SU-DHL-6 (cell line): ENCODE measurements around the gene USP7.
A peak's percentile ranks its signal among the peaks of the same experiment; 100 is the strongest.

Experiments
- H2AFZ ChIP-seq: fragments of 200-600 bp; sonication (generic); 2 replicates; pipeline ENCODE4 v1.6.1; 2014; ENCODE audit warnings: low read depth, mild to moderate bottlenecking, moderate library complexity, mixed read lengths, antibody characterized with exemption, low read length; ENCODE audit not compliant: severe bottlenecking
- H3F3A ChIP-seq: fragments of 200-600 bp; shearing (Covaris generic); 2 replicates; pipeline ENCODE4 v1.6.0; 2016; ENCODE audit warnings: antibody characterized with exemption, mild to moderate bottlenecking; ENCODE audit not compliant: insufficient read depth
- H3K27ac ChIP-seq: fragments of 200-600 bp; sonication (generic); 2 replicates; pipeline ENCODE4 v1.5.1; 2016; ENCODE audit warnings: low read depth, mild to moderate bottlenecking, low read length, moderate library complexity, mixed read lengths
- H3K27me3 ChIP-seq: fragments of 200-600 bp; sonication (generic), shearing (Covaris generic); 2 replicates; pipeline ENCODE4 v1.6.0; 2014; ENCODE audit warnings: mild to moderate bottlenecking, low read length
- H3K36me3 ChIP-seq: fragments of 200-600 bp; sonication (generic); 2 replicates; pipeline ENCODE4 v1.6.1; 2014; ENCODE audit warnings: mild to moderate bottlenecking, low read length, mixed read lengths
- H3K4me2 ChIP-seq: fragments of 300-600, 200-600 bp; shearing (Covaris generic), sonication (generic); 2 replicates; pipeline ENCODE4 v1.6.0; 2014; ENCODE audit warnings: low read length, low read depth, mild to moderate bottlenecking; ENCODE audit not compliant: poor library complexity, severe bottlenecking
- H3K4me3 ChIP-seq: fragments of 200-600 bp; sonication (generic); 2 replicates; pipeline ENCODE4 v1.5.1; 2014; ENCODE audit warnings: antibody characterized with exemption, low read length, mild to moderate bottlenecking, mixed read lengths; ENCODE audit not compliant: insufficient read depth, poor library complexity, severe bottlenecking
- H3K79me2 ChIP-seq: fragments of 200-600 bp; sonication (generic); 2 replicates; pipeline ENCODE4 v1.6.1; 2014; ENCODE audit warnings: mild to moderate bottlenecking, low read length, moderate library complexity; ENCODE audit not compliant: insufficient read depth
- H3K9ac ChIP-seq: fragments of 200-600 bp; sonication (generic); 2 replicates; pipeline ENCODE4 v1.7.0; 2014; ENCODE audit warnings: mild to moderate bottlenecking, low read length
- H3K9me2 ChIP-seq: fragments of 200-600 bp; sonication (generic); replicated peaks from 2 replicates; pipeline ENCODE4 v1.6.1; 2014; ENCODE audit warnings: low read length; ENCODE audit not compliant: insufficient read depth
- H3K9me3 ChIP-seq: fragments of 200-600 bp; sonication (generic); 2 replicates; pipeline ENCODE4 v1.6.1; 2014; ENCODE audit warnings: low read length, mixed read lengths; ENCODE audit not compliant: insufficient read depth
- H4K20me1 ChIP-seq: fragments of 200-600 bp; sonication (generic); 2 replicates; pipeline ENCODE4 v1.6.1; 2014; ENCODE audit warnings: low read depth, mild to moderate bottlenecking, antibody characterized with exemption, low read length, moderate library complexity, mixed read lengths
- EZH2phosphoT487 ChIP-seq: fragments of 200-600 bp; sonication (generic), shearing (Covaris generic); conservative IDR thresholded peaks from 2 replicates; pipeline ENCODE4 v1.6.1; 2018; ENCODE audit warnings: mild to moderate bottlenecking, antibody characterized with exemption, low read length, moderate library complexity, mixed read lengths
- TF ChIP-seq, protein P1 (sequence below): fragments of 200-600 bp; sonication (generic); IDR thresholded peaks from one replicate; pipeline ENCODE4 v1.5.1; 2017; ENCODE audit warnings: antibody characterized with exemption, mild to moderate bottlenecking, low read length, moderate library complexity; ENCODE audit not compliant: insufficient read depth, poor library complexity, severe bottlenecking

Gene USP7

DNA sequence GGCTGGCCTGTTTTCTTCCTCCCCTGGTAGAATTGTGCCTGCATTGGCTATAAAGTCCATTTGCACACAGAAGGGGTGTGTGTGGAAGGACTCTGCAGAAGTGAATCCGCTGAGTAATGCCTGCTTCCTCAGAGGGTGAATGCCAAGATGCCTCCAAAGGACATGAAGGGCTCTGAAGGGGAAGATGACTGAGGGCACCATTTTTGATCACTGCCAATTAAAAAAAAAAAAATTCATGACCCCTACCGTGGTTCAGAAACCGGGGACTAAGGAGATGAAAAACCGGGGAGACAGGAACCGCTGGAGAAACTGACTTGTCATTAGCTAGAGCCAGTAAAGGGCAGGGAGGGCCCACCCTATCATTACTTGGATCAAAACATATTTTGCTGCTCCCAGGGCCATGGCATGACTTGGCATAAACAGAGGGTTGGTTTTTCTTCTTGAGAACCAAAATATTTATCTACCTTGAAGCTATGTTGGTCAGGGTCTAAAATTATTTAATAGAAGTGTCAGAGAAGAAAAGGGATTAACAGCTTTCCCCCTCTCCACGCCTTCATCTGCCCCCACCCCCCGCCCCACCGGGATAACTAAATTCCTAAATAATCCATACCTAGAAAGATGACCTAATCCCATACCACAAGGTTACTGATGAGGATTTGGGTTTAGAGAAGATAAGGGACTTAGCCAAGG lies 3.6 kb upstream of the USP7 start:
- peaks cover under 1% of the 10 kb centered on the region for H3F3A ChIP-seq
- H3K9me3 ChIP-seq, result no peaks in the 10 kb centered on the region
- no peak for TF ChIP-seq EZH2phosphoT487
- TF ChIP-seq, protein P1, sequence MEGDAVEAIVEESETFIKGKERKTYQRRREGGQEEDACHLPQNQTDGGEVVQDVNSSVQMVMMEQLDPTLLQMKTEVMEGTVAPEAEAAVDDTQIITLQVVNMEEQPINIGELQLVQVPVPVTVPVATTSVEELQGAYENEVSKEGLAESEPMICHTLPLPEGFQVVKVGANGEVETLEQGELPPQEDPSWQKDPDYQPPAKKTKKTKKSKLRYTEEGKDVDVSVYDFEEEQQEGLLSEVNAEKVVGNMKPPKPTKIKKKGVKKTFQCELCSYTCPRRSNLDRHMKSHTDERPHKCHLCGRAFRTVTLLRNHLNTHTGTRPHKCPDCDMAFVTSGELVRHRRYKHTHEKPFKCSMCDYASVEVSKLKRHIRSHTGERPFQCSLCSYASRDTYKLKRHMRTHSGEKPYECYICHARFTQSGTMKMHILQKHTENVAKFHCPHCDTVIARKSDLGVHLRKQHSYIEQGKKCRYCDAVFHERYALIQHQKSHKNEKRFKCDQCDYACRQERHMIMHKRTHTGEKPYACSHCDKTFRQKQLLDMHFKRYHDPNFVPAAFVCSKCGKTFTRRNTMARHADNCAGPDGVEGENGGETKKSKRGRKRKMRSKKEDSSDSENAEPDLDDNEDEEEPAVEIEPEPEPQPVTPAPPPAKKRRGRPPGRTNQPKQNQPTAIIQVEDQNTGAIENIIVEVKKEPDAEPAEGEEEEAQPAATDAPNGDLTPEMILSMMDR, result no peak
- no peak overlapping the region for H2AFZ ChIP-seq
- no peaks in the 10 kb centered on the region for H4K20me1 ChIP-seq
- H3K4me2 ChIP-seq, result no peak overlapping the region
- H3K4me3 ChIP-seq, result no peak overlapping the region
- peaks cover 11% of the 10 kb centered on the region for H3K79me2 ChIP-seq
- H3K36me3 ChIP-seq, result no peaks in the 10 kb centered on the region
- no peaks in the 10 kb centered on the region for H3K9me2 ChIP-seq
- no peaks in the 10 kb centered on the region for H3K27me3 ChIP-seq
- H3K9ac ChIP-seq, result no peak overlapping the region
- no peak overlapping the region for H3K27ac ChIP-seq

GRCh38 chr16:8966817-8967131 lies 3.1 kb upstream of the USP7 start:
- Histone ChIP-seq H3K4me3 (no peak overlapping the region), H3K27ac (no peak overlapping the region), H2AFZ (no peak overlapping the region), H3K4me2 (no peak overlapping the region), H3K27me3 (no peaks in the 10 kb centered on the region), H4K20me1 (no peaks in the 10 kb centered on the region), H3F3A (peaks cover 5% of the 10 kb centered on the region), H3K79me2 (peaks cover 16% of the 10 kb centered on the region), H3K9ac (no peak overlapping the region), H3K9me2 (no peaks in the 10 kb centered on the region), H3K36me3 (no peaks in the 10 kb centered on the region), H3K9me3 (no peaks in the 10 kb centered on the region)
- TF ChIP-seq EZH2phosphoT487, result no peak
- TF ChIP-seq, protein P1, result no peak

GRCh38 chr16:8964462-8964861 lies 756 bp upstream of the USP7 start:
- TF ChIP-seq EZH2phosphoT487, result no peak
- Histone ChIP-seq H3K4me3 (peak overlapping the region; percentile 63), H2AFZ (peak overlapping the region; percentile 74), H3K36me3 (no peaks in the 10 kb centered on the region), H3K27ac (0 out of 2 replicates have a peak overlapping the region, but pooled peaks have one; percentile 38), H3K9ac (peak overlapping the region; percentile 62), H3K4me2 (peak overlapping the region; percentile 81), H3K9me3 (no peaks in the 10 kb centered on the region), H3K27me3 (no peaks in the 10 kb centered on the region), H3F3A (peaks cover 28% of the 10 kb centered on the region), H3K79me2 (peaks cover 39% of the 10 kb centered on the region), H3K9me2 (no peaks in the 10 kb centered on the region), H4K20me1 (peaks cover 5% of the 10 kb centered on the region; the same call in 1 of the 2 replicates)
